Stomach (tissue), 9 donors: ENCODE results near the gene TMEM158. TPM values are rescaled to one million over a fixed set of nuclear protein-coding genes. Genes with fewer than 3 reads are reported as not detected.

ENCODE experiments used
- DNase-seq, 2 donors: peaks; one replicate each; pipeline versions ENCODE4 v3.0.0 to v3.0.0-alpha.2; 2013 to 2019
- H3K27ac ChIP-seq, 5 donors: fragments of 200-600 bp in 4 of 5; sonication (generic) in 4 of 5; one replicate each; pipeline ENCODE4 v1.5.1; 2013 to 2019; ENCODE audit warnings: mild to moderate bottlenecking in 1 of 5, moderate library complexity in 1 of 5
- H3K27me3 ChIP-seq, 3 donors: fragments of 200-600 bp; sonication (generic); one replicate each; pipeline ENCODE4 v1.5.1; 2017 to 2019; ENCODE audit warnings: mixed run types in 1 of 3
- H3K36me3 ChIP-seq, 4 donors: fragments of 200-600 bp; sonication (generic); 1 replicate in 3 of 4; 2 replicates in 1 of 4; pipeline ENCODE4 v1.5.1; 2016 to 2019
- H3K4me1 ChIP-seq, 4 donors: fragments of 200-600 bp; sonication (generic); one replicate each; pipeline ENCODE4 v1.5.1; 2016 to 2019
- H3K4me3 ChIP-seq, 4 donors: fragments of 200-600 bp; sonication (generic) in 3 of 4; one replicate each; pipeline ENCODE4 v1.5.1; 2016 to 2019; ENCODE audit warnings: mild to moderate bottlenecking in 1 of 4
- H3K9me3 ChIP-seq, 4 donors: fragments of 200-600 bp; sonication (generic); one replicate each; pipeline ENCODE4 v1.5.1; 2016 to 2019
- EP300 ChIP-seq: sonication (generic); formaldehyde crosslinking; IDR thresholded peaks from one replicate; pipeline ENCODE4 v1.6.1; 2017; ENCODE audit warnings: antibody characterized with exemption
- POLR2A ChIP-seq, 4 donors: fragments of 450-650 bp; IDR thresholded peaks; one replicate each; pipeline ENCODE4 v1.6.1; 2016; ENCODE audit warnings: antibody characterized with exemption in 4 of 4, control low read depth in 2 of 4, mild to moderate bottlenecking in 1 of 4, moderate library complexity in 1 of 4
- POLR2AphosphoS5 ChIP-seq, 3 donors: sonication (generic); formaldehyde crosslinking; IDR thresholded peaks; one replicate each; pipeline ENCODE4 v1.6.1; 2016; ENCODE audit warnings: antibody characterized with exemption in 3 of 3
- WGBS, 5 donors: extraction: QIAGEN DNeasy Blood & Tissue Kit in 3 of 5; methylation state at CpG; one replicate each; pipeline versions ENCODE4 v1.1.5 to v1.1.7; 2013 to 2018; 5-methylcytosine and 5-hydroxymethylcytosine counted together
- intact Hi-C: fragments of 100-400 bp; cut with DNase I; formaldehyde crosslinking; loops from one replicate; pipeline ENCODE4 v1.15.1; 2023; ENCODE audit warnings: low total_unique reads
- polyA plus RNA-seq, 3 donors: library from polyadenylated mRNA; stranded (reverse); fragments of 200-250 nt; gene quantifications; one replicate each; pipeline ENCODE4 v1.2.3, GENCODE V29; 2013
- total RNA-seq, 5 donors: library from RNA; depleted of rRNA; stranded (reverse); fragments of >200 nt; gene quantifications; one replicate each; pipeline versions ENCODE4 v1.1.0 to v1.2.3, GENCODE V29; 2014 to 2016
- TF ChIP-seq, protein P1 (sequence below), 7 experiments: fragments of 450-650 bp in 4 of 7; fragments of 200-600 bp in 3 of 7; sonication (generic) in 3 of 7; IDR thresholded peaks; one replicate each; pipeline ENCODE4 v1.5.1; 2016 to 2019; ENCODE audit warnings: antibody characterized with exemption in 7 of 7, control low read depth in 2 of 7, mild to moderate bottlenecking in 1 of 7
- donor health status: healthy with polysubstance abuse.
- donor health status: Bipolar disorder and iron deficiency.
- donor health status: healthy.

Gene TMEM158
- total and polyA plus RNA-seq, 8 donors = 0.46 to 5.5 (median 2.0) TPM; not detected in 2

DNA sequence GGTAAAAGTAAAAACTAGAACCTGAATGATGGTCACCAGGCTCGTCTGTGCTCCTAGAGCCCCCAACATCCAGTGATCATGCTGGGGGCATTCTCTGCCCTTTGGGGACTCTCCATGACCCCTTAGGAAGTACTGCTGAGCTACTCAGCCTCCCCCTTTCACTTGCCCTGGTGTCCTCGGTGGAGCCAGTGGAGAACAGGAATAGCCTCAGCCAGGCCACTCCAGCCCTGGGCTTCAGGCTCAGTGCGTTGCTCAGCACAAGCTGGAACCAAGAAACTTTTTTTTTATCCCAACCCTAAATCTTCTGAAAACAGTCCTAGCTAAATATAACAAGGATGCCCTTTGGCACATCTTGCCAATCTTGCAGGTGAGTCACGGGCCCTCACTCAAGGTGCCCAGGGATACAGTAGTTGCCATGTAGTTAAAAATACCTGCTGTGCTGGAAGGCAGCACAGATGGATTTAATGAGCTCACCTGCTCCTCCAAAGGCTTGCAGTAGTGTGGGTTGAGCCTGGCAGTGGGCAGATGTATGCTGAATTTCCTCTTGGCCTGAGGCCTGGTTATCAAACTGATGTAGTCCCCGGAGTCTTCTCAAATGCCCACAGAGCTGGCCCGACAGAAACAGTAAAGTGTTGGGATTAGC, 46.9 kb upstream of the TMEM158 start:
- intact Hi-C loops = no loop called here
- Histone ChIP-seq H3K9me3 (peaks cover 0 to 18% (median 14%) of the 10 kb centered on the region in 4 donors), H3K27ac (no peak overlapping the region), H3K4me1 (no peaks in the 10 kb centered on the region), H3K27me3 (peaks cover 0 to 22% (median 0%) of the 10 kb centered on the region in 3 donors), H3K4me3 (no peak overlapping the region), H3K36me3 (no peaks in the 10 kb centered on the region)
- TF ChIP-seq, protein P1, sequence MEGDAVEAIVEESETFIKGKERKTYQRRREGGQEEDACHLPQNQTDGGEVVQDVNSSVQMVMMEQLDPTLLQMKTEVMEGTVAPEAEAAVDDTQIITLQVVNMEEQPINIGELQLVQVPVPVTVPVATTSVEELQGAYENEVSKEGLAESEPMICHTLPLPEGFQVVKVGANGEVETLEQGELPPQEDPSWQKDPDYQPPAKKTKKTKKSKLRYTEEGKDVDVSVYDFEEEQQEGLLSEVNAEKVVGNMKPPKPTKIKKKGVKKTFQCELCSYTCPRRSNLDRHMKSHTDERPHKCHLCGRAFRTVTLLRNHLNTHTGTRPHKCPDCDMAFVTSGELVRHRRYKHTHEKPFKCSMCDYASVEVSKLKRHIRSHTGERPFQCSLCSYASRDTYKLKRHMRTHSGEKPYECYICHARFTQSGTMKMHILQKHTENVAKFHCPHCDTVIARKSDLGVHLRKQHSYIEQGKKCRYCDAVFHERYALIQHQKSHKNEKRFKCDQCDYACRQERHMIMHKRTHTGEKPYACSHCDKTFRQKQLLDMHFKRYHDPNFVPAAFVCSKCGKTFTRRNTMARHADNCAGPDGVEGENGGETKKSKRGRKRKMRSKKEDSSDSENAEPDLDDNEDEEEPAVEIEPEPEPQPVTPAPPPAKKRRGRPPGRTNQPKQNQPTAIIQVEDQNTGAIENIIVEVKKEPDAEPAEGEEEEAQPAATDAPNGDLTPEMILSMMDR (IDR thresholded peaks at IDR 0.05) = no peak
- TF ChIP-seq POLR2AphosphoS5 (IDR thresholded peaks at IDR 0.05) (no peak), EP300 (no peak), POLR2A (IDR thresholded peaks at IDR 0.05) (no peak)
- no peak for DNase-seq
- WGBS, 5 donors = 71 to 82% (median 79%) methylated on average over 5 to 6 of the region's 6 CpGs

DNA sequence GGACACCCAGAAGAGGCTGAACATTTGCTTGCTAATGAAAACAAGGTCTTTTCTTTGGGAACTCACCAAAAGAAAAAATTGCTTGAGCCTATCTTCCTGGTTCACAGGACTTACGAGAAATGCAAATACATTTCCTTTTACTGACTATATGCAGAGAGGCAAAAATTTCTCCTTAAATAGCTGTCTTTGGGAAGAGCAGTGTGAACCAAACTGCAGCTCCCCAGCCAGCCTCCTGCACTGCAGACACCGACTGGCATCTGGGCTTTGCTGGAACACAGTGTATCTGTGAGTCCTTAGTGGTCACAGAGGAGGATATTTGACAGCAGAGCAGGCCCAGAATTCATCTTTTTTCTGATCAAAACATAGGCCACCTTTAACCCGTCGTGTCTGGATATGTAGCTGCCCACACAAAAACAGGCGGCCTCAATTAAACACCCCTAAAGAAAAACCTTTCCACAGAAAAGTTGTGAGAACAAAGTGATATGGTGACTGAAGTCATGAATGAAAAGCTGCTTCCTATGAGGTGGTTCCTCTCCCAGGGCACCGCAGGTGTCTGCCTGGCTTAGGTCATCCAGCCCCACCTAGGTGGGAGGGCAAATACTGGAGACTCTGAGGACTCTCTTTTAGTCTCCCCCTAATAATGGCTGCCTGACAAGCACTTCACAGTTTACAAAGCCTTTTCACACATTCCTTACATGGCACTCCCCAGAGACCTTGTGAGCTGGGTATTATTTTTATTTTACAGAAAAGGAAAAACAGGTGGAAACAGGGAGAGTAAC, 46.1 kb upstream of the TMEM158 start:
- Histone ChIP-seq H3K4me3 (no peak overlapping the region), H3K36me3 (no peaks in the 10 kb centered on the region), H3K27me3 (peaks cover 0 to 22% (median 0%) of the 10 kb centered on the region in 3 donors), H3K27ac (no peak overlapping the region), H3K9me3 (peaks cover 0 to 10% (median 7%) of the 10 kb centered on the region in 4 donors), H3K4me1 (no peaks in the 10 kb centered on the region)
- TF ChIP-seq POLR2A (IDR thresholded peaks at IDR 0.05) (no peak), POLR2AphosphoS5 (IDR thresholded peaks at IDR 0.05) (no peak), EP300 (no peak)
- TF ChIP-seq, protein P1 (IDR thresholded peaks at IDR 0.05) = no peak
- WGBS, 5 donors = 72 to 76% (median 75%) methylated on average over 6 of the region's 6 CpGs
- intact Hi-C loops = no loop called here
- DNase-seq = no peak

DNA sequence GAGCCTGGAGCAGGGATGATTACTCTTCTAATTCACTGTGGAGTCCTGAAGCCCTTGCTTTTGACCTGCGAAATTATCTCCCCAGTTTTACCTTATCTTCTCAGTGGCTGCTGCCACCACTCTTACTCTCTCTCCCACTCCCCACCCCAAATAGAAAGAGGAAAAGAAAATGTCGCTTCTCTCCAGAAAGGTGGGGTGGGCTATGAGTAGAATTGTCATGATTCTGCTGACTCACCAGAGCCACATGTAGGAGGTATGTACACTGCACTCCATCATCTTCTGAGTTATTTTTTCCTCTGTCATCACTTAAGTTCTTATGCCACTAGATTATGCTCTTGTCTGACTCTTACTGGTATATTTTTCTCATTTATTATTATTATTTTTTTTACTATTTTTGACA, 43.9 kb upstream of the TMEM158 start:
- no peak overlapping the region for H3K4me3 ChIP-seq
- WGBS, 5 donors = 56 to 75% (median 59%) methylated on average over 2 of the region's 2 CpGs
- intact Hi-C loops = no loop called here

DNA sequence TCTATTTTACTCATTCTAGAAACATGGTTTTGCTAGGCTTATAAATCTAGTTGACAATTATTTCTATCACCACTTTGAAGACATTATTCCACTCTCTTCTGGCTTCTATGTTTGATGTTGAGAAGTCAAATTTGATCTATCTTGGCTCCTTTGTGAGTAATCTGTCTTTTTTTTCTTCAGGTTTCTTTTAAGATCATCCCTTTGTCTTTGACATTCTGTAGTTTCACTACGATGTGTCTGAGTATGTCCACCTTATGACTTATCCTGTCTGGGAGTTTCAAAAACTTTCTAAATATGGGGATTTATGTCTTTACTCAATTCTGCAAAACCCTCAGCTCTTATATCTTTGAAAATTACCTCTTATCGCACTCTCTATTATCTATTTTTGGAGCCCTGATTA, 41.0 kb upstream of the TMEM158 start:
- TF ChIP-seq, protein P1 (IDR thresholded peaks at IDR 0.05) = no peak
- TF ChIP-seq POLR2A (IDR thresholded peaks at IDR 0.05) (no peak), EP300 (no peak), POLR2AphosphoS5 (IDR thresholded peaks at IDR 0.05) (no peak)
- DNase-seq = no peak
- Histone ChIP-seq H3K4me1 (no peaks in the 10 kb centered on the region), H3K4me3 (no peak overlapping the region), H3K27me3 (peaks cover 0 to 6% (median 0%) of the 10 kb centered on the region in 3 donors), H3K9me3 (no peaks in the 10 kb centered on the region), H3K27ac (no peak overlapping the region), H3K36me3 (no peaks in the 10 kb centered on the region)
- intact Hi-C loops = no loop called here
- 76 to 87% (median 84%) methylated on average over 2 of the region's 2 CpGs for WGBS, 5 donors

More for the DNA sequence above, 43.9 kb upstream of the TMEM158 start:
- Histone ChIP-seq H3K9me3 (no peaks in the 10 kb centered on the region), H3K27ac (no peak overlapping the region), H3K36me3 (no peaks in the 10 kb centered on the region), H3K27me3 (peaks cover 0 to 15% (median 0%) of the 10 kb centered on the region in 3 donors), H3K4me1 (no peaks in the 10 kb centered on the region)
- TF ChIP-seq EP300 (no peak), POLR2AphosphoS5 (IDR thresholded peaks at IDR 0.05) (no peak), POLR2A (IDR thresholded peaks at IDR 0.05) (no peak)
- TF ChIP-seq, protein P1 (IDR thresholded peaks at IDR 0.05) = no peak
- DNase-seq = no peak
